Stimulated activated CD8-positive, alpha-beta memory T cell treated with anti-CD3 and anti-CD28 coated beads, Interleukin-7, amount 100 ng/mL, for 48 hours (primary cell): ENCODE results near the gene RNF11.

Experiments
- DNase-seq, 2 donors: peaks; one replicate each; pipeline ENCODE4 v3.0.0-alpha.2; 2020; ENCODE audit warnings: low read depth in 1 of 2; ENCODE audit errors: extremely low read depth in 1 of 2

The RNF11 gene

GRCh38 chr1:51294566-51295184 lies 58.6 kb downstream of the RNF11 start:
- no peak for DNase-seq

- DNase-seq, result no peak
These were observed 59.9 kb downstream of the RNF11 start for GRCh38 chr1:51295926-51296325.

DNA sequence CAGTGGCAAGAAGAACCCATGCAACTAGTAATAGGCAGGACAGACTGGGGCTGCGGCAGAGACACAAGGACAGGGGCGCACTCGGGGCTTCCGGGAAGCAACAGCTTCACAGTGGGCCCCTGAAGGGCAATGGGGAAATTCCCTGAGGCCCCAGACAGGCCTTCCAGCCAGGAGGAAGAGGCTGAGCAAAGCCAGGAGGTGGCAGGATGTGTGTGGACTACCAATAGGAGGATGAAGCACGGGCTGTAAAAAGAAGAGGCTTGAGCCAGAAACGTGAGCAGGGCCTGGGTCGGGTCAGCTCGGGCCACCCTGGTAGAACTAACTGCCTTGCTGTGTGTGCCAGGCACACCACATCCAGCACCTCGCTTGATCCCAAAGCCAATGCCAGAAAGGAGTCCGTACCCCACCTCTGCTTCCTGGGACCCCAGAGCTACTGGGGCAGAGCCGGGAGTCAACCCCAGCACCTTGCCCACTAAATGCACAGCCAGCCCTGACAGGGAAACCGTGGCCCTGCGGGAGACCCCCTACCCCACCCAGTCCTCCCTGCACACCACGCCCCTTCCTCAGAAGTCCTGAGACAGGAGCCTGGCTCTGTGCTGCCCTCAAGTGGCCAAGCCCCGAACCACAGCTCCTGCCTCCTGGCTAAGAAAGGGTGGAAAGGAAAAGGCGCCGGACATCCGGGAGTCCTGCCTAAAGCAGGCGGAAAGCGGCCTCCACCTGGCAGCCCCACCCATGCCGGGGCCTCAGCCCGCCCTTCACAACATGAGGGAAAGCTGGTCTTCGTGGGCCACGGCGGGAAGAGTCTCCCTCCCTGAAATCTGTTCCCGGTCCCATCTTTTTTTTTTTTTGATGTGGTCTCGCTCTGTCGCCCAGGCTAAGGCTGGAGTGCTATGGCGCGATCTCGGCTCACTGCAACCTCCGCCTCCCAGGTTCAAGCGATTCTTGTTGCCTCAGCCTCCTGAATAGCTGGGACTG lies 60.6 kb downstream of the RNF11 start:
- peak; percentile 53 to 68 for DNase-seq

DNA sequence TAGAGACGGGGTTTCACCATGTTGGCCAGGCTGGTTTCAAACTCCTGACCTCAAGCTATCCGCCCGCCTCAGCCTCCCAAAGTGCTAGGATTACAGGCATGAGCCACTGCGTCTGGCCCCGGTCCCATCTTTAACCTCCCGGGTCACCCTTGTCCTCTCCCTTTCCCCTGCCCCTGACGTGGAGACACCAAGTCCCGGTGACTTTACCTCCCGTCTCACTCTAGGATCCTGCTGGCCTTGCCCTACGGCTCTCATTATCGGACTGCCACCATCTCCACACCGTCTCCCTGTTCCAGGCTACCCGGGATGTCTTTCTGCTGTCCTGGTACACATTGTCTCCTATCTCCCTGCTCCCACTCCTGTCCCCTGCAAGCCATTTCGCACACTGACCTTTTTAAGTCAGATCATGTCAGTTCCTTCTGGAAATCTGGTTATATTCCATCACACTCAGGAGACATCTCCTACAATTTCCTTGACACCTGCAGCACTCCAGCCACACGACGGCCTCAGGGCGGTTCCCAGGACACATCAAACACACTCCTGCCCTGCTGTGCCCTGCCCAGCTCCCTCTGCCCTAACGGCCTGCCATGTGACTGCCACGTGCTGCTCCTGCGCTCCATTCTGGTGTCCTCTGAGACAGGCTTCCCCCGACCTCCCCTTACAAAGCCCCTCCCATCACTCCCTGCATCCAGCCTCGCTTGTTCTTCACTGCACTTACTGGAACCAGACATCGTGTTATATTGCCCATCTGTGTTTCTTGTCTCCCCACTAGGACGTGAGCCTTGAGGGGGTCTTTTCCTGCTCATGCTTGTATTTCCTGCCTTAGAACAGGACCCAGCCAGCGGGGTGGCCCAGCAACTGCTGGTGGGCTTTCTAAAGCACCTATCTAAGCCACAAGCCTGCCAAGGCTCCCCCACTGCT lies 61.6 kb downstream of the RNF11 start:
- no peak for DNase-seq

DNA sequence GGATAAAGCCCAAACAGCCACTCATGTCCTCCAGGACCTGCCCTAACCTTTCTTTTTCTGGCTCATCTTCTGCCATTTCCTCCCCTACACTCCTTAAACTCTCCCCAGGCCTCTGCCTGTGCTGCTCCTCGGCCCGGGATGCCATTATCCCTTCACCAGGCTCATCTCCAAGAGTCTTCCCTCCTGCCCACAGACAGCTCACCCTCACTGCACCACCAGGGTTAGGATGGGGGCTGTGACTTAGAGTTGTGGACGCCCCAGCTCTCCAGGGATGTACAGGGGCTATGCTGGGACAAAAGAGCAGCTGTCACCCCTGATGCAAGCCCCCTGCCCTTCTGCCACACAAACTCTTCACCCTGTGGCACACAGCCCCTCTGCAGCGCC lies 62.2 kb downstream of the RNF11 start:
- no peak for DNase-seq

DNA sequence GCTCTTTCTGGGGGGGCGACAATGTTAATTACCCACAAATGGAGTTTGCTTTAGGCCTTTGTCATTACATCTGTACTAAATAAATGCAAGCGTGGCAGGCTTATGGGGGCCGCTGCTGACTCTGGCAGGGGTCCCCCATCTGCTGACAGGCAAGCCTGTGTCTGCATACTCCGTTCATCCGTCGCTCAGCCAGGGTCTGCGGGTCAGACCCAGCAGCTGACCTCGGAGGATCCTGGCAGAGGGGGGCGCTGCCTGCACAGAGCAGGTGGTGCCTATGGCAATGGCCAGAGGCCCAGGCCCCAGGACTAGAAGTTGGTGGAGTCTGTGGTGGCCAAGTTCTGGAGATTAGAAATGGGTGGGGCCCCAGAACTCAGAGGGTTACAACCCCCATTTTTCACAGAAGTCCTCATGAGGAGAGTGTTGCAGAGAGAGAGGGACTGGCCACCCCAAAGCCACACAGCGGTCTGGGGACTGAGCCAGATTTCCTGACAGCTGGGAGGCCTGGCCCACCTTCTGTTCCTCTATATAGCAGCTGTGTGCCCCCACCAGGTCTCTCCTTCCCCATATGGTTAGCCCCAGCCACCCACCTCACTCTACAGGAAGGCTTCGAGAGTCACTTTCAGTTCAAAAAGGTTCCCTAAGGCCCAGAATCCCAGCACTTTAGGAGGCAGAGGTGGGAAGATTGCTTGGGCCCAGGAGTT lies 63.3 kb downstream of the RNF11 start:
- no peak for DNase-seq

- no peak for DNase-seq
These were observed 64.1 kb downstream of the RNF11 start for GRCh38 chr1:51299981-51300670.

DNA sequence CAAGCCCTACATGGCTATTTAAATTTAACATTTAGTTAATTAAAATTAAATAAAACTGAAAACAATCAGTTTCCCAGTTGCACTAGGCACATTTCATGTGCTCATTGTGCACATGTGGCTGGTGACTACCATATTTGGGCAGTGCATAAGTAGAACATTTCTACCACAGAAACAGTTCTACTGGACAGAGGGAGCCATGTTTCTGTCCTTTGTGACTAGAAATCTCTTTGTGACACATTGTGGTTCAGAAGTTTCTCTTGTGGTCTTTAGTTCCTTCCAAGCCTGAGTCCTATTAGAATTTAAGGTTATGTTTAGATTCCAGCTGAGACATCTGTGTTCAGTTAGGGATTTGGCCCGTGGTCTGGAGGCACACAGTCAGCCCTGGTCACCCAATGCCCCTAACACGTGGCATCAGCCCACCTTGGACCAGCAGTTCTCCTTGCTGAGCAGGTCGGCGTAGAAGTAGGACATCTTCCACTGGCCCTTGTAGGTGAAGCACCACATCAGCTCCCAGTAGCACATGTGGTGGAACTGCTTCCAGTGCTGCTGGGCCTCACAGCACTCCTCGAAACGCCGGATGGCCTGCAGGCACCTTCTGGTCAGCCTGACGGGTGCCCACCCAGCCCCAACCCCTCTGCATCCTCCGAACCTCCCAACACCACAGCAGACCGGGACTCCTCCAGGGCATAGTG lies 65.2 kb downstream of the RNF11 start:
- DNase-seq, result no peak

DNA sequence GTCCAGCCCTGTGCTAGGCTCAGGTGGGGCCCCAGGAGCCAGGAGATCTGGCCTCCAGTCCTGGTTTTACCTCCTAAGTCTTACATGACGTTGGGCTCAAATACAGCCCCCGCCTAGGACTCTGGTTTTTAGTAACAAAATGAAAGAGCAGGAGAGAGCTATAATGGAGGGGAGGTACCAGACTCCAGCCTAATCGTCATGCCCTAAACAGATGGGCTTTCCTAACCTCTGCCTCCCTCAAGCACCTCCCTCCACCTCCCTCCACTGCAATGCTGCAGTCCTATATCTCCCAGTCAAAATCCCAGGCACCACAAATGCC lies 65.7 kb downstream of the RNF11 start:
- DNase-seq, result no peak

DNA sequence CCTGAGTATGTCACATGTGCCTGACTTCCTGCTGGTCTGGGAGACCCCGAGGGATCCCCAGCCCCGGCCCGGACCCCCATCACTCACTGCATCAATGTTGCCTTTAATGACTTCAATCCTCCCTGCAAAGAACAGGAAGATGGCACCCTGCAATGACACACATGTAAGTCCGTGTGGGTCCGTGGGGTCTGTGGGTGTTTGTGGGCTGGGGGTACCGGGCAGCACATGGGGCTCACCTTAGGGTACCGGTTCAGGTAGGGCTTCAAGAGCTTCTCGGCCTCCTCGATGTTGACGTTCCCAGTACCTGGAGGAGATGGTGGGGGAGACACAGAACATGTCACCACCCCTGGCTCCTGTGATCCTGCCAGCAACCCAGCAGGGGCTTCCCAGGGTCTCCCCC lies 66.2 kb downstream of the RNF11 start:
- DNase-seq, result no peak

DNA sequence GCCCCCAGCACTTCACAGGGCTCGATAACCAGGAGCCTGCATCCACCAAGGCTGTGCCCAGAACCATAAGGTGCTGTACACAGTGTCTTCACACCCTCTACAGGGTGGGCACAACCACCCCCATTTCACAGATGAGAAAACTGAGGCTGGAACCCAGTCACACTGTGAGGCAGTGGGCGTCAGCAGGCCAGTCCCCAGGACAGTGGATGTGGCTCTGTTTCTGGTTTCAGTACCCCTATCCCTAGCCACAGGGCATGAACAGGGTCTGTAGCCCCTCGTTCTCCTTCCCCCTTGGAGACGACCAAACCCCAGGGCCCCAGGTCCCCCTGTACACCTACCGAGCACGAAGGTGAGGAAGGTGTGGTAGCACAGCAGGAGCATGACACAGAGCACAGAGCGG lies 66.7 kb downstream of the RNF11 start:
- no peak for DNase-seq

DNA sequence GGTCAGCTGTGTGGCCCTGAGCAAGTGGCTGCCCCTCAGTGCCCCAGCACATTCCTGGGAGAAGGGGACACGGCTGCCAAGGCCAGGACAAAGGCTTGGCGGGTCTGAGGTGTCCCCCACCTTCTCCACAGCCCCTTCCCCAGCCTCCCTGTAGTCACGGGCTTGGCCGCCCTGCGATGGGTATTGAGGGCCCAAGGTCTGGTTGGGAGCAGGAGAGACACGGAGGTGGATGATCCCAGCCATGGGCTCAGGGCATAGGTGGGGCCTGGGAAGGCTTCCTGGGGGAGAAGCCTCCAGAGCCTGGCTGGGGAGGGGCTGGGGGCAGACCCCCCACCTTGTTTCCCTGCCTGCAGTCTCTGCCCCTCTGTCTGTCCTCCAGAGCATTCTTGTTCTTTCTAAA lies 67.2 kb downstream of the RNF11 start:
- no peak for DNase-seq

DNA sequence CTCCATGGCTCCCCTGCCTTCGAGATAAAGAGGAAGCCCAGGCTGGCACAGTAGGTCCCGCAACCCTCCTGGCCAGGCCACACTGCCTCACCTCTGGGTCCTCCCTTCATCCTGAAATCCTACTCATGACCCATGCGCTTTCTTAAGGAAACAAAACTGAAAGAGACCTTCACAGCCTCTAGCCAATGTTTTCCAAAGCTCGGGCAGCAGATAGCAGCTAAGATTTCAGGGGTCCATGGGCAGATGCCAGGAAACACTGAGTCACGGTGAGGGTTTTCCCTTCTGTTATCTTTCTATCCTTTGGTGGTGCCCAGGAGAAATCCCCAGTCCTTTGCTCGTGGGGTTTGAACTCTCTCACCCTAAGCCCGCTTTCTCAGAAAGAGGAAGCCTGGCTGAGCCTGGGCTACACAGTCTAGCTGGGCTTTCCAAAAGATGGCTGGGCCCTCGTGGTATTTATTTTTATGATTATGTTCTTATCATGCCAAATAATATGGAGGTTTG lies 67.7 kb downstream of the RNF11 start:
- DNase-seq, result peak in 1 of 2 donors; percentile 18

DNA sequence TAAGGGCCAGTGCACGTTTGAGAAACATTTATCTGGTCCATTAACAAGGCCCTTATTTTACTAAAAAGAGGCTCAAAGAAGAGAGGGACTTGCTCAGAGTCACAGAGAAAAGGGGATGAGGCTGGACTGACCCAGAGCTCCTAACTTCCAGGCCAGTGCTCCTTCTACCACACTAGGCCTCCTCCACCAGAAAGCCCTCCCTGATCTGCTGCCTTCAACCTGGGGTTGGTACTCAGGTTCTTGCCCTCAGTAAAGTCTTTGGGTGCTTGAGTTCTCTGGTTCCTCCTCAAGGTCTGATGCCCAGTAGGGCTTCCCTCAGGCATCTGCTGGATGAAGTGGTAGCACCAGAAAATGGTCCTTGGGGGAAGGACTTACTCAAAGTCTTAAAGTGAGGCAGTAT lies 68.3 kb downstream of the RNF11 start:
- DNase-seq, result no peak

- no peak for DNase-seq
These were observed 69.3 kb downstream of the RNF11 start for GRCh38 chr1:51305371-51305823.

DNA sequence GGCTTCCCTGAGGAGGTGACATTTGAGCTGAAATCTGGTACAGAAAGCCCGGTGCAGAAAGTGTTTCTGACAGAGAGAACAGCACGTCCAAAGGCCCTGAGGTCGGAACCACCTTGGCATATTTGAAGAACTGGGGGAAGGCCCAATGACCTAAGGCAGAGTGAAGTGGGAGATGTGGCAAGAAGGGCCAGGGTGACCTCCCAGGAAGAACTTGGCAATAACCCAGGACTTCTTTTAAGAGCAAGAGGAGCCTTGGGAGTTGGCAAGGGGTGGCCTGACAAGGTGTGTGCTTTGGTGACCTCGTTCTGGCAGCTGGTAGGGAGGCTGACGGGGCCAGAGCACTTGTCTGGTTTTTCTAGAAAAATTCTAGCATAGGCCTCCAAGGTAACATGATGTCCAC lies 70.9 kb downstream of the RNF11 start:
- DNase-seq, result no peak

- DNase-seq, result no peak
These were observed 72.6 kb downstream of the RNF11 start for GRCh38 chr1:51308636-51309035.

DNA sequence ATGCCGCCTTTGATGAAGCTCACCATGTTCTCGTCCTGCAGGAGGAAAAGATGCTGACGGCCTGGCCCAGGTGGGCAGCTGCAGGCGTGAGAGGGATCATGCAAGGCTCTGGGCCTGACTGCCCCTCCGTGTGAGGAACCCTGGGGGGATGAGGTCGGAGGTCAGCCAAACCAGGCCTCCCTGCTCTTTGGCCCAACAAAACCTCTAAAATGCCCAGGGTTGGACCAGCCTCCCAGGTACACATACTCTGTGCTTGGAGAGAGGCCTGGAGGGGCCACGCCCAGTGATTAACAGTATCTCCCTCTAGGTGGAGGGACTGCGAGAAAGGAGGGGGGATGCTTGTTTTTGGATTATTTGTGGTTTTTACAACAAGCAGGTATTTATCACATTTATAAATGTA lies 73.2 kb downstream of the RNF11 start:
- no peak for DNase-seq

GRCh38 chr1:51310871-51311613 lies 75.0 kb downstream of the RNF11 start:
- no peak for DNase-seq
